Suprapubic skin (tissue), 4 donors: ENCODE data around the gene PRRX2. TPM values are rescaled to one million over a fixed set of nuclear protein-coding genes. Genes with fewer than 3 reads are reported as not detected.

Source experiments
- DNase-seq, 2 donors: peaks; one replicate each; pipeline ENCODE4 v3.0.0-alpha.2; 2019; ENCODE audit warnings: low spot score in 2 of 2
- H3K27ac ChIP-seq: fragments of 200-600 bp; sonication (generic); one replicate; pipeline ENCODE4 v1.5.1; 2019
- H3K27me3 ChIP-seq: fragments of 200-600 bp; sonication (generic); one replicate; pipeline ENCODE4 v1.5.1; 2019
- H3K36me3 ChIP-seq: fragments of 200-600 bp; sonication (generic); one replicate; pipeline ENCODE4 v1.5.1; 2019
- H3K4me1 ChIP-seq: fragments of 200-600 bp; sonication (generic); one replicate; pipeline ENCODE4 v1.5.1; 2019
- H3K4me3 ChIP-seq: fragments of 200-600 bp; sonication (generic); one replicate; pipeline ENCODE4 v1.5.1; 2019; ENCODE audit warnings: mild to moderate bottlenecking
- H3K9me3 ChIP-seq: fragments of 200-600 bp; sonication (generic); one replicate; pipeline ENCODE4 v1.5.1; 2019
- EP300 ChIP-seq: sonication (generic); formaldehyde crosslinking; IDR thresholded peaks from one replicate; pipeline ENCODE4 v1.6.1; 2017; ENCODE audit warnings: antibody characterized with exemption
- POLR2A ChIP-seq, 2 donors: fragments of 450-650 bp; IDR thresholded peaks; one replicate each; pipeline ENCODE4 v1.6.1; 2017; ENCODE audit warnings: antibody characterized with exemption in 2 of 2, mild to moderate bottlenecking in 2 of 2, moderate library complexity in 2 of 2
- POLR2AphosphoS5 ChIP-seq, 3 donors: sonication (generic); formaldehyde crosslinking; IDR thresholded peaks; one replicate each; pipeline ENCODE4 v1.6.1; 2017; ENCODE audit warnings: antibody characterized with exemption in 3 of 3
- WGBS: methylation state at CpG from one replicate; pipeline ENCODE4 v1.1.5; 2018; 5-methylcytosine and 5-hydroxymethylcytosine counted together
- total RNA-seq, 4 donors: library from RNA; depleted of rRNA; stranded (reverse); fragments of >200 nt; gene quantifications; one replicate each; pipeline ENCODE4 v1.1.0, GENCODE V29; 2016
- TF ChIP-seq, protein P1 (sequence below), 2 donors: fragments of 200-600 bp in 1 of 2; fragments of 450-650 bp in 1 of 2; sonication (generic) in 1 of 2; IDR thresholded peaks; one replicate each; pipeline ENCODE4 v1.5.1; 2016 to 2019; ENCODE audit warnings: antibody characterized with exemption in 2 of 2, mild to moderate bottlenecking in 1 of 2, moderate library complexity in 1 of 2

The PRRX2 gene
- total RNA-seq, 4 donors from 2014 or later, result 9.9 to 16.9 (median 14.0) TPM

GRCh38 chr9:129640871-129641749 lies 24.3 kb upstream of the PRRX2 start:
- no peaks in the 10 kb centered on the region for H3K9me3 ChIP-seq
- TF ChIP-seq POLR2AphosphoS5 (IDR thresholded peaks at IDR 0.05), result no peak
- no peak for TF ChIP-seq EP300
- TF ChIP-seq, protein P1, sequence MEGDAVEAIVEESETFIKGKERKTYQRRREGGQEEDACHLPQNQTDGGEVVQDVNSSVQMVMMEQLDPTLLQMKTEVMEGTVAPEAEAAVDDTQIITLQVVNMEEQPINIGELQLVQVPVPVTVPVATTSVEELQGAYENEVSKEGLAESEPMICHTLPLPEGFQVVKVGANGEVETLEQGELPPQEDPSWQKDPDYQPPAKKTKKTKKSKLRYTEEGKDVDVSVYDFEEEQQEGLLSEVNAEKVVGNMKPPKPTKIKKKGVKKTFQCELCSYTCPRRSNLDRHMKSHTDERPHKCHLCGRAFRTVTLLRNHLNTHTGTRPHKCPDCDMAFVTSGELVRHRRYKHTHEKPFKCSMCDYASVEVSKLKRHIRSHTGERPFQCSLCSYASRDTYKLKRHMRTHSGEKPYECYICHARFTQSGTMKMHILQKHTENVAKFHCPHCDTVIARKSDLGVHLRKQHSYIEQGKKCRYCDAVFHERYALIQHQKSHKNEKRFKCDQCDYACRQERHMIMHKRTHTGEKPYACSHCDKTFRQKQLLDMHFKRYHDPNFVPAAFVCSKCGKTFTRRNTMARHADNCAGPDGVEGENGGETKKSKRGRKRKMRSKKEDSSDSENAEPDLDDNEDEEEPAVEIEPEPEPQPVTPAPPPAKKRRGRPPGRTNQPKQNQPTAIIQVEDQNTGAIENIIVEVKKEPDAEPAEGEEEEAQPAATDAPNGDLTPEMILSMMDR (IDR thresholded peaks at IDR 0.05), result no peak
- TF ChIP-seq POLR2A (IDR thresholded peaks at IDR 0.05), result no peak
- peaks cover 52% of the 10 kb centered on the region for H3K4me1 ChIP-seq
- WGBS, result 1% methylated on average over 16 of the region's 44 CpGs
- H3K27me3 ChIP-seq, result no peaks in the 10 kb centered on the region
- peak overlapping the region; percentile 99 for H3K4me3 ChIP-seq
- peak overlapping the region; percentile 81 for H3K27ac ChIP-seq
- H3K36me3 ChIP-seq, result peaks cover 33% of the 10 kb centered on the region
- DNase-seq, result peak in 1 of 2 donors; percentile 70

DNA sequence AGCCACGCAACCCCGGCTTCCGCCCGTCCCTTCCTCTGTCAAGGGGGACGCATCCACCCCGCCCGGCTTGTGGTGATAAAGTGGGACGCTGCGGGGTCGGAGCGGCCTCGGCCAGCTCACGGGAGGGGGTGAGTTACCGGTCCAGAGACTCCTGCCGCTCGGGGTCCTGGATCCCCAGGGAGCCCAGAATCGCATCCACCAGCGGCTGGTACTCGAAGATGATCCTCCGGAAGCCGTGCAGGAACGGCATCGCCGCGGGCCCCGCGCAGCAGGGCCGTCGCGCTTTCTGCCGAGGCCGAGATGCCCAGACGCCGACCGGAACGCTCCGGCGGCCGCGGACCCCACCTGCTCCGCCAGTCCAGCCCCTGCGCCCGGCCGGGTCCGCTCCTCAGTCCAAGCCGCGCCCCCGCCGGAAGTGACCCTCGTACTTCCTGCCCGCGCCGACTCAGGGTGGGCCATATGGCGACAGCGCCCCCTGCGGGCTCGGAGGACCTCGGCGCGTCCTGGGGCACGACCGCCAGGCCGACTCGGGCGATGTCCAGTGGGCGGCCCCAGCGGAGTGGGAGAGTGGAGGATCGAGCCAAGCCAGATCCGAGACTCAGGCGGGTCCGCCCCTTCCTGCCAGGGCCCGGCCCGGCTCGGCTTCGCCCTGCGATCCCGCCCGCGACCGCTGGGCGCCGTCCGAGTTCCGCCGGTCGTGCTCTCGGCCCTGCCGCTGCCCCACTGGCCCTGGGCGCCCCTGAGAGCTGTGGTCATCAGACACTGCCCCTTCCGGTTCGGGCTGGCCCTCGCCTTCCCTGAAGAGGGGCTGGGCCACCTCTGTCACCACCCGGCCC lies 23.5 kb upstream of the PRRX2 start, which contains the start of gene ASB6:
Gene ASB6 (minus strand): TSS at position 402 of the 836 bp plus-strand sequence. CDS start 152 bp downstream, at position 250.
- Histone ChIP-seq H3K4me3 (peak within 1 kb of the TSS; percentile 99), H3K27me3 (no peaks in the 10 kb centered on the region), H3K9me3 (no peaks in the 10 kb centered on the region), H3K36me3 (peaks cover 25% of the 10 kb centered on the region), H3K4me1 (peaks cover 52% of the 10 kb centered on the region), H3K27ac (peak within 1 kb of the TSS; percentile 81)
- peak; percentile 98 for DNase-seq
- TF ChIP-seq EP300 (no peak), POLR2A (IDR thresholded peaks at IDR 0.05) (peak in 1 of 2 donors; percentile 41), POLR2AphosphoS5 (IDR thresholded peaks at IDR 0.05) (peak in 2 of 3 donors; percentile 92 to 95)
- TF ChIP-seq, protein P1 (IDR thresholded peaks at IDR 0.05), result peak; percentile 100
- WGBS, result 0% methylated on average over 52 of the region's 93 CpGs

DNA sequence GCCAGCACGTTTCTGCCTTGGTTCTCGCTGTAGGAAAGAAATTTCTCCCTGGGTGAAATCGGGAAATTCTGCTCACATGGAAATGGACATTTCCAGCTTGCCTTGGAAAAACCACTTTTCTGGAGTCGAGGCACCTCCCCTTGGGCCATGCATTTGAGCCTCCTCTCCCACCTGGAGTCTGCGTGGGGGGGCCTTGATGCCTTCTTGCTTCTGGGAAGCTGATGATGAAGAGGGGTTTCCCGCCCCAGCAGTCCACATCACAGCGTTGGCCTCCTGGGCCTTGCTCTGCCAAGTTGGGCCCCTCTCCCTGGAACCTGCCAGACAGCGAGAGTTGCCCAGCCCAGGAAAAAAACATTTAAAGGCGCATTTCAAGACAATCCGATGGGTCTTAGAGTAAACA lies 21.7 kb upstream of the PRRX2 start:
- peak overlapping the region; percentile 38 for H3K27ac ChIP-seq
- no peaks in the 10 kb centered on the region for H3K27me3 ChIP-seq
- 59% methylated on average over 10 of the region's 10 CpGs for WGBS
- TF ChIP-seq, protein P1 (IDR thresholded peaks at IDR 0.05), result no peak
- TF ChIP-seq POLR2A (IDR thresholded peaks at IDR 0.05), result no peak
- TF ChIP-seq POLR2AphosphoS5 (IDR thresholded peaks at IDR 0.05), result no peak
- TF ChIP-seq EP300, result no peak
- H3K4me1 ChIP-seq, result peaks cover 52% of the 10 kb centered on the region
- peak in 1 of 2 donors; percentile 66 for DNase-seq
- no peaks in the 10 kb centered on the region for H3K9me3 ChIP-seq
- H3K4me3 ChIP-seq, result no peak overlapping the region
- H3K36me3 ChIP-seq, result peaks cover 7% of the 10 kb centered on the region

DNA sequence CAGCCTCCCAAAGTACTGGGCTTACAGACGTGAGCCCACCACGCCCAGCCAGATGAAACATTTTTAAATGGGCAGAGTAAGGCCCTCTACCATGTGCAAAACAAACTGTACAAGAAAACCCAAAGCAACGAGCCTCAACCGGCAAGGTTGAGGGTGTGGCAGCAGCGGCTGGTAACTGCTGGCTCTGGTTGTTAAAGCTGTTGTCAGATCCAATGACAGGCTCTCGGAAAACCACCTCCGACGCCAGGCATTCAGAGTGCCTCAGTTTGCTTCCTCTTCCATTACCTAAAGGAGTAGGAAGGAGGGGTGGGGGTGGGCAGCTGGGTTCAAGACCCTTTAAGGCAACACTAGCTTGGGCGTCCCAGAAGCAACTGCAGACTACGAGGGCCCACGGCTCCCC lies 21.1 kb upstream of the PRRX2 start:
- no peaks in the 10 kb centered on the region for H3K27me3 ChIP-seq
- TF ChIP-seq POLR2AphosphoS5 (IDR thresholded peaks at IDR 0.05) (no peak), POLR2A (IDR thresholded peaks at IDR 0.05) (no peak), EP300 (no peak)
- TF ChIP-seq, protein P1 (IDR thresholded peaks at IDR 0.05), result no peak
- peaks cover under 1% of the 10 kb centered on the region for H3K36me3 ChIP-seq
- H3K9me3 ChIP-seq, result no peaks in the 10 kb centered on the region
- no peak for DNase-seq
- 59% methylated on average over 10 of the region's 11 CpGs for WGBS
- H3K4me3 ChIP-seq, result no peak overlapping the region
- H3K4me1 ChIP-seq, result peaks cover 49% of the 10 kb centered on the region
- H3K27ac ChIP-seq, result peak overlapping the region; percentile 38
